ENCODE measurements around the gene METTL6. TPM values are rescaled to one million over a fixed set of nuclear protein-coding genes. Genes with fewer than 3 reads are reported as not detected.
"Not testable (repeated sequence)": the region's sequence is repeated elsewhere in the genome, so short reads cannot be mapped to it uniquely, and the experiment has no call there.

The METTL6 gene
- total RNA-seq, 2 donors from 2014 or later: 22.3 to 24.8 TPM

- Histone ChIP-seq H3K27ac (ENCODE audit: low read depth, low read length) (peak overlapping the region; percentile 27), H3K27me3 (ENCODE audit: control insufficient read depth, insufficient read depth, low read length, poor library complexity, severe bottlenecking) (no peaks in the 10 kb centered on the region), H3K9me3 (ENCODE audit: control insufficient read depth, low read length) (no peaks in the 10 kb centered on the region), H3K4me3 (ENCODE audit: low read length) (peak overlapping the region; percentile 96), H3K36me3 (ENCODE audit: control insufficient read depth, insufficient read depth, low read length) (peaks cover 39% of the 10 kb centered on the region), H3K9ac (ENCODE audit: extremely low read depth, low read length, poor library complexity, severe bottlenecking) (peak overlapping the region; percentile 72), H3K4me1 (ENCODE audit: control insufficient read depth, insufficient read depth, low read length) (no peaks in the 10 kb centered on the region)
- H3K27ac Mint-ChIP-seq: peak overlapping the region; percentile 98
- peak overlapping the region; percentile 99 for H3K4me3 Mint-ChIP-seq
- H3K27me3 Mint-ChIP-seq (ENCODE audit: insufficient read depth): no peaks in the 10 kb centered on the region
- peaks cover 24% of the 10 kb centered on the region for H3K4me1 Mint-ChIP-seq
- H3K9me3 Mint-ChIP-seq: no peaks in the 10 kb centered on the region
- peaks cover 37% of the 10 kb centered on the region for H3K36me3 Mint-ChIP-seq (ENCODE audit: low read depth)
- no peak for DNase-seq
- no peak for TF ChIP-seq CTCF (conservative IDR thresholded peaks at IDR 0.05)
- WGBS, 2 experiments (ENCODE audit: insufficient coverage in 1 of 2, insufficient read length in 1 of 2): 0 to 1% methylated on average over 6 to 11 of the region's 11 CpGs
Observed at GRCh38 chr3:15427981-15428380, 637 bp upstream of the METTL6 start.

DNA sequence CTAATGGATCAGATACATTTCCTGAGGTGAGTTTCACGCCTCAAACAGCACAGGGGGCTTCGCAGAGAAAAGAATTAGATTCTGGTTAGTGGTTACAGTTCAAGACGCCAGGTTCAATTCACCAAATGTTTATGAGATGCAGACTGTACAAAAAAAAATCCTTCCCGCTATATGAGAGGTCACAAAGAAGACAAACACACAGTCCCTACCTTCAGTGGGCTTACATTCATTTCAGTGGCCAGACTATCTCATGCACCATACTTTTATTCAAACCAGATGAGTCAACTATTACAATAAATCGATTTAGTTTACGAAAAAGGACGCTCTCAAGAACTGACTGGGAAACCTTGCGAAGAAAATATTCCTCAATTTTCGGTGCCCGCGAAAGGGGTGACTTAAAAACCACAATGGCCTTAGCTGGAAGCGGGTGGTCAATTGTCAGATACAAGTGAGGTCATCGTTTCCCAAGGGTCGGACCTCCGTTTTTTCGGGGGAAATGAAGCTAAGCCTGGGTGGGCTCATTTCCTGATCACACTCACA lies 695 bp downstream of the METTL6 start:
- TF ChIP-seq CTCF (conservative IDR thresholded peaks at IDR 0.05): no peak
- Mint-ChIP-seq H3K4me3 (peak overlapping the region; percentile 99), H3K4me1 (peaks cover 24% of the 10 kb centered on the region), H3K9me3 (no peaks in the 10 kb centered on the region), H3K27ac (peak overlapping the region; percentile 98), H3K27me3 (ENCODE audit: insufficient read depth) (no peaks in the 10 kb centered on the region), H3K36me3 (ENCODE audit: low read depth) (peaks cover 33% of the 10 kb centered on the region)
- 53 to 54% methylated on average over 14 to 16 of the region's 16 CpGs for WGBS, 2 experiments (ENCODE audit: insufficient coverage in 1 of 2, insufficient read length in 1 of 2)
- H3K27me3 ChIP-seq (ENCODE audit: control insufficient read depth, insufficient read depth, low read length, poor library complexity, severe bottlenecking): no peaks in the 10 kb centered on the region
- DNase-seq: no peak
- H3K4me1 ChIP-seq (ENCODE audit: control insufficient read depth, insufficient read depth, low read length): no peaks in the 10 kb centered on the region
- no peaks in the 10 kb centered on the region for H3K9me3 ChIP-seq (ENCODE audit: control insufficient read depth, low read length)
- H3K27ac ChIP-seq (ENCODE audit: low read depth, low read length): no peak overlapping the region
- peak overlapping the region; percentile 72 for H3K9ac ChIP-seq (ENCODE audit: extremely low read depth, low read length, poor library complexity, severe bottlenecking)
- peak overlapping the region; percentile 96 for H3K4me3 ChIP-seq (ENCODE audit: low read length)
- peaks cover 38% of the 10 kb centered on the region for H3K36me3 ChIP-seq (ENCODE audit: control insufficient read depth, insufficient read depth, low read length)

- no peak overlapping the region for H3K9ac ChIP-seq (ENCODE audit: extremely low read depth, low read length, poor library complexity, severe bottlenecking)
- H3K4me1 ChIP-seq (ENCODE audit: control insufficient read depth, insufficient read depth, low read length): no peaks in the 10 kb centered on the region
- no peaks in the 10 kb centered on the region for H3K9me3 ChIP-seq (ENCODE audit: control insufficient read depth, low read length)
- no peak for DNase-seq
- H3K27ac Mint-ChIP-seq: no peak overlapping the region
- no peaks in the 10 kb centered on the region for H3K27me3 Mint-ChIP-seq (ENCODE audit: insufficient read depth)
- no peaks in the 10 kb centered on the region for H3K27me3 ChIP-seq (ENCODE audit: control insufficient read depth, insufficient read depth, low read length, poor library complexity, severe bottlenecking)
- peaks cover 75% of the 10 kb centered on the region for H3K36me3 ChIP-seq (ENCODE audit: control insufficient read depth, insufficient read depth, low read length)
- 93 to 94% methylated on average over 4 of the region's 4 CpGs for WGBS, 2 experiments (ENCODE audit: insufficient coverage in 1 of 2, insufficient read length in 1 of 2)
- no peak for TF ChIP-seq CTCF (conservative IDR thresholded peaks at IDR 0.05)
- no peak overlapping the region for H3K4me3 ChIP-seq (ENCODE audit: low read length)
- no peaks in the 10 kb centered on the region for H3K9me3 Mint-ChIP-seq
- H3K4me1 Mint-ChIP-seq: peaks cover 3% of the 10 kb centered on the region
- peaks cover 39% of the 10 kb centered on the region for H3K36me3 Mint-ChIP-seq (ENCODE audit: low read depth)
- H3K27ac ChIP-seq (ENCODE audit: low read depth, low read length): no peak overlapping the region
- H3K4me3 Mint-ChIP-seq: no peak overlapping the region
Observed at GRCh38 chr3:15420871-15421270, 6.5 kb downstream of the METTL6 start.

GRCh38 chr3:15410966-15411365 lies 16.4 kb downstream of the METTL6 start:
- peaks cover 53% of the 10 kb centered on the region for H3K36me3 Mint-ChIP-seq (ENCODE audit: low read depth)
- not testable (repeated sequence) for H3K27ac Mint-ChIP-seq; H3K27me3 Mint-ChIP-seq (ENCODE audit: insufficient read depth); H3K4me1 ChIP-seq (ENCODE audit: control insufficient read depth, insufficient read depth, low read length); H3K4me3 Mint-ChIP-seq; H3K27me3 ChIP-seq (ENCODE audit: control insufficient read depth, insufficient read depth, low read length, poor library complexity, severe bottlenecking); DNase-seq; H3K4me3 ChIP-seq (ENCODE audit: low read length); H3K9me3 Mint-ChIP-seq; H3K9ac ChIP-seq (ENCODE audit: extremely low read depth, low read length, poor library complexity, severe bottlenecking); H3K9me3 ChIP-seq (ENCODE audit: control insufficient read depth, low read length); H3K27ac ChIP-seq (ENCODE audit: low read depth, low read length); H3K4me1 Mint-ChIP-seq
- WGBS, 2 experiments (ENCODE audit: insufficient coverage in 1 of 2, insufficient read length in 1 of 2): 92 to 93% methylated on average over 6 to 7 of the region's 7 CpGs
- H3K36me3 ChIP-seq (ENCODE audit: control insufficient read depth, insufficient read depth, low read length): peaks cover 54% of the 10 kb centered on the region

Measured in endodermal cell (in vitro differentiated cells).